Measurements from ENCODE around the gene PMEPA1.

PMEPA1 gene

DNA sequence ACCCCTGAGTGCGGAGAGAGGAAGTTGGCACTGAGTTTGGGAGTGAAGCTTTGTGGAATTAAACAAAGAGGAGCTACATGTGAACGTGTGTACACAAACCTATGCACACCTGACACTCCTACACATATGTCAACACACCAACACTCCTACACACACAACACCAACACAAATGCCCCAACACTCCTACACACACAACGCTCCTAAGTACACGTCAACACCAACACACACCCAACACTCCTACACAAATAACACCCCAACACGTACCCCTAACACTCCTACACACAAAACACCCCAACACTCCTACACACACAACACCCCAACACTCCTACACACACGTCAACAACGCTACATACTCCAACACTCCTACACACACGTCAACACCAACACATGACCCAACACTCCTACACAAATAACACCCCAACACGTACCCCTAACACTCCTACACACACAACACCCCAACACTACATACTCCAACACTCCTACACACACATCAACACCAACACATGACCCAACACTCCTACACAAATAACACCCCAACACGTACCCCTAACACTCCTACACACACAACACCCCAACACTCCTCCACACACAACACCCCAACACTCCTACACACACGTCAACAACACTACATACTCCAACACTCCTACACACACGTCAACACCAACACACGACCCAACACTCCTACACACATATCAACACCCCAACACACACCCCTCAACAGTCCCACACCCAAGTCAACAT is 49.5 kb downstream of the PMEPA1 start:
- no peak for DNase-seq

- no peak for DNase-seq
Observed at GRCh38 chr20:57659517-57660180, 50.2 kb downstream of the PMEPA1 start.

DNA sequence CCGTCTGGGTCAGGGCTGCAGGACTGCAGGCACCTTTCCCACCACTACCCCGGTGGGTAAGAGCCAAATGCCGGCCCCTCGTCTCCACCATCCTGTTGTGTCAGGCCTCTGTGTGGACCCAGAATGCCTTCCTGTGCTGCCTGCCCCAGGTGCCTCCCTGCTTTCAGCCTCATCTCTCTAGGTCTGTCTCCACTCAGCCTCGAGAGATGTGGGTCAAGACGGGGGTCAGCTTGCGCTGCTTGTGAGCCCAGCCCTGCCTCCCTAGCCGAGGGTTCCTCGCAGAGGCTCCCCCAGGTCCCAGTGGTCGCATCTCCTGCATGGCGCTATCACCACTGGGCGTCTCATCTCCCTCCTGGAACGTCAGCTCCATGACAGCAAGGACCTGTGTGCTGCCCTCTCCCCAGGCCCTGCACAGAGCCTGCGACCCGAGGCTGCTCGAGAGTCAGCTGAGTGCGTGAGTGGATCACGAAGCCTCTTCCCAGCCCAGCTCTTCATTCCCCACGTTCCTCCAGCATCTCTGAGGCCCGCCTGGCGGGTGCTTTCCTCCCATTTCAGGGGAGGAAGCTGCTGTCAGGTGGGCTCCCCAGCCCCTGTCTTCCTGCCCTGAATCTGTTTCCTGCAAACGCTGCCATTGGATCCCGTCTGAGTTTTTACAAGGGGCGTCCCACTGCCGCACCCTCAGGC is 50.8 kb downstream of the PMEPA1 start:
- DNase-seq = no peak

- no peak for DNase-seq
Observed at GRCh38 chr20:57658447-57658832, 51.4 kb downstream of the PMEPA1 start.

DNA sequence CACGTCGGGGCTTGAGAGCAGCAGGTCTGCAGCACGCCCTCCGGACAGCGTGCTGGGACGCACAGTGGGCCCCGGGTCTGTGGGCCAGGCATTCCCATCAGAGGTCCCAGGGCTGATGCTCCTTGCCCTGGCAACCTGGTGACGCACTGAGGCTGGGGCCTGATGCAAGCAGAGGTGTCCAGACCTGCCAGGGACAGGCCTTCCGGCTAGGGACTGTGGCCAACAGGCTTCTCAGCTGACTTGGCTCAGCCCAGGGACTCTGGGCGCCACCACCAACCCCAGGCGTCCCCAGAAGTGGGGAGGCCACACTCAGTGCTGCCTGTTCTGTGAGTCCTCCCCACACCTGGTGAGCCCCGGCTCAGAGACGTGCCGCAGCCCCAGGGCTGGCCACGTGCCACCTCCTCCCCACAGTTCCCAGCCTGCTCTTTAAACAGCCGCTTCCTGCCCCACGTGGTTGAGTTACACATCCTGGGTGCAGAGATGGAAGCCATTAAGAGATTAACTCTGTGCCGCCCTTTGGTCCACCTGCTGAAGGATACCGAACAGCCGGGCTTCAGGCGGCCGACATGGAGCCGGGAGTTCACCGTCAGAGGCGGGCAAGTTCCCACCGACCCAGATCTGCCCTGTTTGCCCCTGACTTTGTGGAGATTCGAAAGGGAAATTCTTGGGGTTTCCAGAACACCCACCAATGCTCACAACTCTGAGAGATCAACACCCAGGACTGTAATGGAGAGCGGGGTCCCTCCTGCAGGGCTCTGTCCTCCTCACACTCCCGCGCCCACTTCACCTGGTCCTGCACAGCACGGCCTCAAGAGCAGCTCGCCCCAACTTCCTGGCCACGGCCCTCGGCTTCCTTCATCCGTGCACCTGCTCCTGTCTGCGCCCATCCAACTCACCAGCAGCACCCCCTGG is 52.0 kb downstream of the PMEPA1 start:
- no peak for DNase-seq

GRCh38 chr20:57656821-57657534 is 52.8 kb downstream of the PMEPA1 start:
- DNase-seq = no peak

GRCh38 chr20:57656252-57656820 is 53.5 kb downstream of the PMEPA1 start:
- no peak for DNase-seq

DNA sequence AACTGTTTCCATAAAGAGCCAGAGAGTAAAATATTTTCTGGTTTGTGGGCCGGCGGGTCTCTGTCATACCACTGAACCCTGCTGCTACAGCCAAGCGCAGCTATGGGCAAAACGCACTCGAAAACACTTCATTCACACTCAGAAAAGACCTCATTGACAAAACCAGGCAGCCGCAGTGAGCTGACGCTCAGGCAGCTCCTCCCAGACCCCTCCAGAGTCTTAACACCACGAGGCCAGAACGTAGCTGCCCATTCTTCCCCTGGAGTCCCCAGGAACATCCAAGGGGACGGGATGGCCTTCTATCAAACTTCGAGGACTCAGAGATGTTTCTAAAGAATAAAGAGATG is 54.0 kb downstream of the PMEPA1 start:
- DNase-seq = no peak

DNA sequence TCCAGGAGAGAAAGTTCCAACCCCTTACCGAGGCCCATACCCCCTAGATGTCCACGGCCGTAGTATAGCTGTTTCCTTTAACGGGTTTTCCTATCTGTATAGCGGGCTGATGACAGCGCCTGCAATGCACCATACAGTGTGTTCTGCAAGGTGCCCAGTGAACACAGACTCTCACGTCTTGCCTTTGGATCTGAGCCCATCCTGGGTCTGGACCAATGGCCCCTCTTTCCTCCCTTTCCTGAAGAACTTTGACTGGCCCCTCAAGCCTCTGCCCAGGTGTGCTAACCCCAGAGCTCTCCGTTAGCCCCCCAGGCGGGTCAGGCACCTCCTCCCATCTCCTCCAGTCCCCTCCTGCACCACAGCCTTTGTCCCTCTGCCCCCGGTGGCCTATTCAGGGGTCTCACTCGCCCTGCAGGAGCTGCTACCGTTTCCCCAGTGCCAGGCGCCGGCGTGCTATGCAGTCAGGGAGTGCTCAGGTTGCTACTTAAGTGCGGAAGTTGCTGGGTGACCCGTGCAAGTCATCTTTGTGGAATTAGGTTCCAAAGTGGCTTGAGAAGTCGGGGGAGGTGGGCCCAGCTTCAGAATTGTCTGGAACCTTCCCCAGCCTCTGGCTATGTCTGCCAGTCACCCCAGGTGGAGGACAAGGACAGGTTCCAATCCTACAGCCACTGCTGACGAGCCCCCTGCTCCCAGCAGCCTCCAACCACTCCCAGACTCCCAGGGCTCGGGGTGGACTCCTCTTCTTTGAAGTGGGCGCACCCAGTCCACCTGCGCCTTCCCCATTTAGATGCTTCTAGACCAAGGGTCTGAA is 54.6 kb downstream of the PMEPA1 start:
- no peak for DNase-seq

GRCh38 chr20:57654363-57654997 is 55.3 kb downstream of the PMEPA1 start:
- DNase-seq = peak; percentile 34

DNA sequence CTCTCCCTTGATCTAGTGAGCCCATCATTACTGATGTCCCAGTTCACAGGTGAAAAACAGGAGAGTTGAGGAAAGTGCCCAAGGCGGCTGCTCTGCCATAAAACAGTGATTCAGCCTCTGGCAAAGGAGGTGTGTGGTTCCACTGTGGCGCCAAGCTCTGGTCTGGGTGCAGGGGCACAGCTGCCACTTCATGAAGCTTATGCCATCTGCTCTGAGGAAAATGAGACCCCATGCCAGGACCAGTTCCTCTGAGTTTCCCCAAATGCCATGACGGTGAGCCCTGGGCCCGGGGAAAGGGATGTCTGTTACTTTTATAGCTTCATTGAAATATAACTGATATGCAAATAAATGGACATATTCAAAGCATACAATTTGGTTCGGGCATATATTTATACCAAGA is 55.9 kb downstream of the PMEPA1 start:
- no peak for DNase-seq

- DNase-seq = no peak
Observed at GRCh38 chr20:57653546-57653900, 56.3 kb downstream of the PMEPA1 start.

DNA sequence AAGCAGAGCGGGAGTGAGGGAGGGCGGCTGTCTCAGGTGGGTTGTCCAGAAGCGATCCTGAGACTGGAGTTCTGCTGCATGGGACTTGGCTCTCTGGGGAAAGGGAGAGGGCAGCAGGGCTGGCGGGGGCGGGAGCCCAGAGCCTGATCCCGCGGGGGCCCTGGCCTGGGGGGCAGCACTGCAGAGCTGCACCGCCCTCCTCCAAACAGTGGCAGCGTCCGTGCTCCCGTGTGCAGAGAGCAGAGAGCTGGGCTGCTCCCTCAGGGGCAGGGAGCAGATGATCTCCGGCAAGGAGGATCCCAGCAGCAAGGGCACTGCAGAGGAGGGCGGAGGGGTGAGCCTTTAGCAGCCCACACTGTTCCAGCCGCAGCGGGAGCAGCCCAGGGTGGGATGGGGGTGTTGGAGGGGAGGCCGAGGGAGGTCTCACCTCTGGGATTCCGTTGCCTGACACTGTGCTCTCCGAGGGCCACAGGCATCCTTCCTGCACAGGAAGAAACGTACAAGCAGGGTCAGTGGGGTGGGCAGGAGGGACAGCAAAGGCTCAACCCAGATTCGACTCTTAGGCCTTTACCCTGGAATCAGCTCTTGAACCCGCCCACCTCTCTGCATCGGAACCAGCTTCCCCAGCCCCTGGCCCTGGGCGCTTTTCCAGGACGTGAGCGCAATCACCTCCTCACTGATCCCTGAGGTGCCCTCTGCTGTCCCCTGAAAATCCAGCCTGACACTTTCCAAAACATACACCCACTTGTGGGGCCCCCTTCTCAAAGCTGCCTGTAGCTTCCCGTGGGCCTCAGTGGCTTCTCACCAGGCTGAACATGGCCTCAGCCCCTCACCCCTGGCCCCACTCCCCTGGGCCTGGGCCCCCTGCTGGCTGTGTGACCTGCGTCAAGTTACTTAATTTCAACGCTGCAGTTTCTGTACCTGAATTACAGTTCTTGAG is 56.9 kb downstream of the PMEPA1 start:
- DNase-seq = no peak

DNA sequence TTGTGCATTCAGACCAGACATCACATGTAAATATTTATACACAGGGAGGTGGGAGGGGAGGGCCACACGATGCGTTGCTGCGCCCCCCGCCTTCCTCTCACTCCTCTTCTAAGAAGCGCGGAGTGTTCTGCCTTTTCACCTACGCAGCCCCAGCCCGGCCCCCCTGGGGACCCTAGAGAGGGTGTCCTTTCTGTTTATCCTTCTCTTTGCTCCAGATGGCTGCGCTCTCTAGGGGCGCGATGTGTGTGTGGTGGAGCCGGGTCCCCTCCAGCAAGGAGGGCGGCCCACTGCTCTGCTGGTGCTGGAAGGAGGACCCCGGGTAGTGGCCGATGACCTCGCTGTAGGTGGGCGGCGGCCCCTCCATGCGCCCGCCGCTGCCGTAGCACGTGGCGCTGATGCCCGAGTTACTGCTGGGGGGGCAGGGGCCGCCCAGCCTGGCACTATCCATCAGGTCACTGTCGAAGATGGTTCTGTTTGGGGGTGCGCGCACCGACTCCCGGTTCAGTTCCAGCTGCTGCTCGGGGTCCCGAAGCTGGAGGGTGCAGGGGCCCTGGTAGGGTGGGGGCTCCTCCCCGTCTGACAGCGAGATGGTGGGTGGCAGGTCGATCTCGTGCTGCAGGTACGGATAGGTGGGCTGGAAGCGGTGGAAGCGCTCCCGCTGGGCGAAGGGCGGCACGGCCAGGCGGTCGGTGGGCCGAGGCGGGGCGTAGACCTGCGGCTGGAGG is 57.8 kb downstream of the PMEPA1 start:
- no peak for DNase-seq

DNA sequence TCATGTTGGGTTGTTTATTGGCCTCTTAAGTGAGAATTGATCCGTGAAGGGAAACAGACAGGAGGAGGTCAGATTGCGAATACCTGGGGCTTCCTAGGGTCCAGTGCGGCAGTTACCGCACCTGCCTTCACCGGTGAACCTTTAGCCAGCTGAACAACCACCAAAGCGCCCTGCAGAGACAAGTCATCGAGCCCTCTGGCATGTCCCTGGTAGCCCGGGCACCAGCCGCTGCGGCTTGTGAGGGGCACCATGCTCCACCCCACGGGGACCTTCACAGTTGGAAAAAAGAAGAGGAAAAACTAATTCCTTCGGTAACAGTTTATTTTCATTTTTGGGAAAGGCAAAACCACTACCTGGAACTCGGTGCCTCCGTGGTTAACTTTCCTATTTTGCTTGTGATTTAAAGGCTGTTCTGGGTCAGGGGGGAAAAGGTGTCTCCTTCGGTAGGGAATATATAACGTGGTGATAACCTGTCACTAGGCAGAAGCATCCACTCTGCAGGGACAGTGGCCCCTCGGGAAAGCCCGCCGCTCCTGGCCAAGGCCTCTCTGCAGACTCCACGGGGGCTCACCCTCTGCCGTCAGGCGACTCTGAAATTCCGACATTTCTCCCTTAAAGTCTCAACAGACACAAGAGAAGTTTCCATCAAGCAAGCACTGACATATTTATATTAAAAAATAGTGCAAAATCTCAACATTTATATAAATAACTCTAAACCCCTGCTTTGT is 58.9 kb downstream of the PMEPA1 start:
- no peak for DNase-seq

DNA sequence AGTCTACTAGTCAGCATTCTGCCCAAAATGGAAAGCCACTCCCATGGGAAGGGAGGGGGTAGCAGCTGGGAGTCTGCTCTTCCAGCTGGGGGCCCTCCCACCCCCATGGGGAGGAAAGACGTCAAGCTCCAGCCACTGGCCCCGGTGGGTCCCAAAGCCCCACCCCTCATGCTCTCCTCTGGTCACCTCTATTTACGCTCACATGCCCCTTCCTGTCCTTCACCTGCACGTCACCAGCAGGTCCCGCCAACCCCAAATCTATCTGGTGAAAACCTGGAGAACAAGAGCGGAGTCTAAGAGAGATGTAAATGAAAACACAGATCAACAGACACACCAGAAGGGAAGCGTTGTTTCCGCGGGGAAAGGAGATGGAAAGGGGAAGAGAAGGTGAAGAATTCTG is 59.5 kb downstream of the PMEPA1 start:
- DNase-seq = no peak

GRCh38 chr20:57649617-57650015 is 60.2 kb downstream of the PMEPA1 start:
- DNase-seq = no peak

Data from kidney glomerular epithelial cell (primary cell).